GM12873 (cell line): ENCODE results near the gene CCDC90B.

ENCODE experiments used
- TF ChIP-seq, protein P1 (sequence below): IDR thresholded peaks from 2 replicates; pipeline ENCODE4 v1.5.1; 2012; ENCODE audit warnings: low read depth, mild to moderate bottlenecking, moderate library complexity, low read length, control low read depth; ENCODE audit not compliant: insufficient read depth; ENCODE audit errors: missing control alignments

The CCDC90B gene

GRCh38 chr11:83238111-83238510, 48.1 kb downstream of the CCDC90B start:
- TF ChIP-seq, protein P1, sequence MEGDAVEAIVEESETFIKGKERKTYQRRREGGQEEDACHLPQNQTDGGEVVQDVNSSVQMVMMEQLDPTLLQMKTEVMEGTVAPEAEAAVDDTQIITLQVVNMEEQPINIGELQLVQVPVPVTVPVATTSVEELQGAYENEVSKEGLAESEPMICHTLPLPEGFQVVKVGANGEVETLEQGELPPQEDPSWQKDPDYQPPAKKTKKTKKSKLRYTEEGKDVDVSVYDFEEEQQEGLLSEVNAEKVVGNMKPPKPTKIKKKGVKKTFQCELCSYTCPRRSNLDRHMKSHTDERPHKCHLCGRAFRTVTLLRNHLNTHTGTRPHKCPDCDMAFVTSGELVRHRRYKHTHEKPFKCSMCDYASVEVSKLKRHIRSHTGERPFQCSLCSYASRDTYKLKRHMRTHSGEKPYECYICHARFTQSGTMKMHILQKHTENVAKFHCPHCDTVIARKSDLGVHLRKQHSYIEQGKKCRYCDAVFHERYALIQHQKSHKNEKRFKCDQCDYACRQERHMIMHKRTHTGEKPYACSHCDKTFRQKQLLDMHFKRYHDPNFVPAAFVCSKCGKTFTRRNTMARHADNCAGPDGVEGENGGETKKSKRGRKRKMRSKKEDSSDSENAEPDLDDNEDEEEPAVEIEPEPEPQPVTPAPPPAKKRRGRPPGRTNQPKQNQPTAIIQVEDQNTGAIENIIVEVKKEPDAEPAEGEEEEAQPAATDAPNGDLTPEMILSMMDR = no peak

DNA sequence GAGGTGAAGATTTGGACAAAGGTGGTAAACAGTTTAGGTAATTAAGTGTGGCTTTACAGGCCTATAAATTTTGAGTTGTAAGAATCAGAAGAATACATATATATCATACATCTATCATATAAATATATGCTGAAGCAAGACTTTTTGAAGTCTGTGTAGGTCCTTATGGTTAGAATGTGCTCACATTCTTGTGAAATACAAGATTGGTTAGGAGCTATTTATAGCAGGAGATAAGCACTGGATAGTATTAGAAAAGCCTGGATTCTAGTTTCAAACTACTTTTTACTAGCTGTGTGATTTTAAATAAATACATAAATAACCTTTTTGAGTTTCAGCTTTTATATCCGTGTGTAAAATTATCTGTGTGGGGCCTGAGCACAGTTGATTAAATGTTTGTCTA, 50.3 kb downstream of the CCDC90B start:
- TF ChIP-seq, protein P1 = no peak

DNA sequence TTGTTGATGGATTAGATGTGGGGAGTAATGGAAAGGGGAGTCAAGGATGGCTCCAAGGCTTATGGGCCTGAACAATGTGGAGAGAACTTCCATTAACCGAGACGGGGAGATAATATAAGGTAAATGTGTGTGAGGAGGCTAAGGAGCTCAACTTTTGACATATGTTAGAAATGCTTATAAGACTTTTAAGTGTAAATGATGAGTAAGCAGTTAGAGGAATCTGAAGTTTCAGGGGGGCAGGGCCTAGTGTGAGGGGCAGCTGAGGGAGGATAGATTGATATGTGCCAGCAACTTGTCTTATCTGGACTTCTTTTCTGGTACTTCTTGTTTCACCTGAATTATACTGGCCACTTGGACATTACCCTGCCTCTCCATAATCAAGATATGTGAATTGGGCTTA, 62.7 kb downstream of the CCDC90B start:
- TF ChIP-seq, protein P1 = no peak

DNA sequence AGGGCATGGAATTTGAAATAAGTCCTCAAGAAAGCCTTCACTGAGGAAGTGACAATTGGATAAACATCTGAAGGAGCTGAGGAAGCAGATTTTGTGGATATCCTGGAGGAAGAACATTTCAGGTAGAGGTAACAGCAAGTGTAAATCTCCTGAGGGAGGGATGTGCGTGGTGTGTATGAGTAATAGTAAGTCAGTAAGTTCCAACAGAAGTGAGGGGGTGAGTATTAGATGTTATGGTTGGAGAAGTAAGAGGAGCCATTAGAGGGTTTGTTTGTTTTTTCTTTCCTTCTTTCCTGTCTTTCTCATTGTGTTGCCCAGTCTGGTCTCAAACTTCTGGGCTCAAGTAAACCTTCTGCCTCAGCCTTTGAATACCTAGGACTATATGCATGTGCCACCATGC, 63.7 kb downstream of the CCDC90B start:
- TF ChIP-seq, protein P1 = no peak

- TF ChIP-seq, protein P1 = no peak
These were observed 64.5 kb downstream of the CCDC90B start for GRCh38 chr11:83221694-83222093.

GRCh38 chr11:83220260-83220659, 65.9 kb downstream of the CCDC90B start:
- TF ChIP-seq, protein P1 = no peak

DNA sequence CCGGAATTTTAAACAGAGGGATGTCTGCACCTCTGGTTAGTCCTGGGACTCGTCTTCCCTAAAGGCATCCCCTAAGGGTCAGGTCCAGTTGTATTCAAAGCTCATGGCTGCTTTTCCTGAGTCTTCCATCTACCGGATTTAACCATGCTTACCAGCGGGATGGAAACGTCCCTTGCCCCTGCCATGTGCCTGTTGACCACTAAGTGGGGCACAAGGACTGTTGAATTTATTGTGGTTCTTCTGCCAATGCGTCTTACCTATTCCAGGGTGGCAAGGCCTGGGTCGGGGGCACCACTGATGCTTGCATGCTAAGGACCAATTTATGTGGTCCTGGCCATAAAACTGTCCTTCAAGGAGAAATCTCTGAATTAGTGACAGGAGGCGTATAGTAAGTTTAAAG, 67.1 kb downstream of the CCDC90B start:
- TF ChIP-seq, protein P1 = peak; percentile 43
